Hematopoietic multipotent progenitor cell treated with erythropoietin and hydrocortisone succinate and interleukin-3 and kit ligand, for 15 days (in vitro differentiated cells): ENCODE results near the gene PPM1E.
"Not testable (repeated sequence)": the region's sequence is repeated elsewhere in the genome, so short reads cannot be mapped to it uniquely, and the experiment has no call there.

Source experiments
- DNase-seq: peaks from one replicate; pipeline ENCODE4 v3.0.0-alpha.2; 2015; ENCODE audit warnings: low spot score

PPM1E gene

DNA sequence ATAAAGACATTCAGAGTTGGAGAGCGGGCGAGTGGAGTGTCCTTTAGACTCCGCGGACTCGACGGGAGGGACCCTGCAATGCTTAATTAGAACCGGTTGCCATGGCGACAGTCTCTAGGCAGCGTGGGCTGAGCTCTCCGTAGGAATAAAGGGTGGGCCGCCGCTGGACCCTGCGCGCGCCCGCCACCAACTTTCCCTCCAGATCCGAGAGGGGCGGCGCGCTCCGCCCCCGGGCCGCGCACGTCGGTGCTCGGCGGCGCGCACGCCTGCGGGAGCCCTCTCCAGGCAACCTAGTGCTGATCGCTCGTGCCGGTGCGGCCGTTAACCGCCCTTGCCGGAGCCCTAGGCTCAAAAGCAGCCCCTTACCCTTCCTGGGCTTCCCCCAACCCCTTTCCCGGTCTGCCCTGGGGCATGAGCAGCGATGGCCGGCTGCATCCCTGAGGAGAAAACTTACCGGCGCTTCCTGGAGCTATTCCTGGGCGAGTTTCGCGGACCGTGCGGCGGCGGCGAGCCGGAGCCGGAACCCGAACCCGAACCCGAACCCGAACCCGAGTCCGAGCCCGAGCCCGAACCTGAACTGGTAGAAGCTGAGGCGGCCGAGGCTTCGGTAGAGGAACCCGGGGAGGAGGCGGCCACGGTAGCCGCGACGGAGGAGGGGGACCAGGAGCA, at the start of gene PPM1E:
TSS of gene PPM1E (plus strand) at position 278 of the 669 bp plus-strand sequence.
- no peak for DNase-seq

DNA sequence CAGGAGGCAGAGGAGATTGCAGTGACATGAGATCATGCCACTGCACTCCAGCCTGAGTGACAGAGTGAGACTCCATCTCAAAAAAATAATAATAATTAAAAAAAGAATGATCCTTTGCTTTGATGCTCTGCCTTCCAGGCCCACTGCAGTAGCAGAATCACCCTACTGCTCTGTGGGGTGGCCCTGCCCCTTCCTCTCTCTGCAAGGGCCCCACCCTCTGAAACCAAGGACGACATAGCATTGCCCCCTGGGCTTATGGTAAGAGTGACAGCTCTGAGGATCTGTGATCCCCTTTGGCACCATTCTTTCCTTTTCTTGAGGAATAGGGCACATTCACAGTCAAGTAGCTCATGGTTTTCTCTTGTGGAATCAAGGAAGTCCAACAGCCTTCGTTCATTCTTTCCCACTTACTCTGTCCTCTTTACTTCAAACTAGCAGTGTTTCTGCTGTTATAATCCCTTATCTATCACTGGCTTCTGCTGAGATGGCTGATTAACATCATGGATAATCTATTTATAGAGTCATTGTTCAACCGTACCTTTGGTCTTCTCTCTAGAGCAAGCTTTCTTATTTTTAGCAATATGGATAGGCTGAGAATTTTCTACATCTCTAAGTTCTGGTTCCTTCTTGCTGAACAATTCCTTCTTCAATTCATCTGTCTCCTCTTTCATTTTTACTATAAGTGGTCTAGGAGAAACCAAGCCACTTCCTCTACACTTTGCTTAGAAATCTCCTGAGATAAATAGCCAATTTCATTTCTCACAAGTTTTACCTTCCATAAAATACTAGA, 49.1 kb upstream of the PPM1E start:
- no peak for DNase-seq

DNA sequence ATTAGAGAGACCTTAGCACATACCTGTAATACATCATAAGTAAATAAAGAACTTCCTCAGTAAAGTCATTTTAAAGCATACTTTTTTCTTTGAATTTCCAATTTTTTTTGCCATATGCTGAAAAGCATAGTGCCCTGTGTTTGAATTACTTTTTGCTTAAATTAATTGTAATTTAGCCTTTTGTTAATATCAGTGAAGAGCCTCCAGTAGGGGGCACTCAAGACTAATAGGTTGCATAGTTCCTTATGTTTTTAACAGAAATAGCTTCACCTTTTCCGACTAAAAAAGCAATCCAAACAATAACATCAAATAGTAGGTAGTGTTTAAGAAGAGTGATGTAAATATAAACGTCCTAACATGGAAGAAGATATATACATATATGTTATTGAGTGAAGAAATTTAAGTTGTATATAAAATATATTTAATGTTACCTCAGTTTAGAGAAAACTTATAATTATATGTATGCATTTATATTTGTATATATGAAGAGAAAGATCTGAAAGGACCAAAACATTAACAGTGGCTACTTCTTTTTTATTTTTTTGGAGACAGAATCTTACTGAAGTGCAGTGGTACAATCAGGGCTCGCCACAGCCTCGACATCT, 44.6 kb upstream of the PPM1E start:
- DNase-seq: peak; percentile 69

DNA sequence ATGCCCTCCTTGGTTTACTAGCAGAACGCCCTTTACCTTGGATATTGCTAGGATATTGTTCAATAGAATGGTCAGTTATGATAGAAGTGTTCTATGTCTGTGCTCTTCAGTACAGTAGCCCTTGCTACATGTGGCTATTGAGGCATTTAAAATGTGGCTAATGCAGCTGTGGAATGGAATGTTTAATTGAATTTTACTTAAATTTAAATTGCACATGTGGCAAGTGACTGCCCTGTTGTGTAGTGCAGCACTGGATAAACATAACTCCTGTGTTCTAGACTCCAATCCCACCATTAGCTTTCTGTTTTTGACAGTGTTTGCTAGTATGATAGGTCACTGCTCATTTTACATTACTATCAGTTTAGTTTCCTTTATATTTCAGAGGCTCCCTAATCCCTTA, 33.4 kb upstream of the PPM1E start:
- no peak for DNase-seq

DNA sequence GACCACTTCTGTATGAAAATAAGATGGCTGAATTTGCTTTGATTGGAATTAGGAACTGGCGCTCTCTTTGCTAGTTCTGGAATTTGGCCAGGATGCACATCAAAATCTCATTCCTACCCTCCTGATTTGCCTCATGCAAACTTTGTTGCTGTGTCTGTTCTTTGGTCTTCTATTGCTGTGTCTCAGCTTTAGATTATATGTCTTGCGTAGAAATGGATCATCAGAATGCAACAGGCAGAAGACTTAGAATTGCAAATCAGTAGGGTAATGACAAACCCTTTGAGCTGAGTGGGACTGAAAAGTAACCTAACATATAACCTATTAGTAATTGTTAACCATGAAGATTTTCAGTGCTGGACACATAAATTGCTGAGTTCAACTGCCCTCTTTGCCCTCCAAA, 33.0 kb upstream of the PPM1E start:
- no peak for DNase-seq

DNA sequence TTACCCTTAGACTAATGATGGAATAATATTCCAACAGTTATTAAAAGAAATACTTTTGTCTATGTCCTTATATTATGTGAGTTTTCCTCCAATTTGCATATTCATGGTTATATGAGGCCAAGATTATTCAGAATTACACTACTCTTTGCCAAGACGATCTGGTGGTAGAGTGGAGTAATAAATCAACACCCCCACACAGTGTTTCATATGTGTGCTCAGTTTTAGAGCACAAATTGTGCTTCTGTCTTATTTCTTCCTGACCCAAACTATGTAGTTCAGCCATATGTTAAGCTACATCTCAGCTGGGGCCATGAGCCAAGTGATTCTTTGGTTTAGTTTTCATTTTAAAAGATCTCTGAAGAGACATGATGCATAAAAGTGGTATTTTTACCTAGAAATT, 26.9 kb upstream of the PPM1E start:
- DNase-seq: no peak

DNA sequence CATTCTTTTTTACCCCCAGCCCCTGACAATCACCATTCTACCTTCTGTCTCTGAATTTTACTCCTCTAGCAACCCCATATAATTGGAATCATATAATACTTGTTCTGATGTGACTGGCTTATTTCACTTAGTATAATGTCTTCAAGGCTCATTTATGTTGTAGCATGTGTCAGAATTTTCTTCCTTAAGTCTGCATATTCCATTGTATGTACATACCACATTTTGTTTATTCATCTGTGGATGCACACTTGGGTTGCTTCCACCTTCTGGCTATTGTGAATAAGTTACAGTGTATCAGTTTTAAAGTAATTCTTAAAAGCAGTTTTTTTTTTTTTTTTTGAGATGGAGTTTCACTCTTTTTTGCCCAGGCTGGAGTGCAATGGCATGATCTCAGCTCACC, 24.7 kb upstream of the PPM1E start:
- no peak for DNase-seq

DNA sequence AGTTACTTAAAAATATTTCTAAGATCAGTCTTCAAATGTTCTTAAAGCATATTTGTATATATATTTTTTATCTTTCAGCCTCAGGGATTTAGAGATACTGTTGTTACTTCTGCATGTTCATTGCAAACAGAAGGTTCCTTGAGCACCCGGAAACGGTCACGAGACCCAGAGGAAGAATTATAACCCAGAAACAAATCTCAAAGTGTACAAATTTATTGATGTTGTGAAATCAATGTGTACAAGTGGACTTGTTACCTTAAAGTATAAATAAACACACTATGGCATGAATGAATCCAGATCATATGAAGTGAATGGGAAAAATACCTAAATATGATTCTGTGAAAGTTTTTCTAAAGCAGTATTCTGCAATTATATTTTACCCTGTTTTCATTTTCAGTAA, 21.6 kb upstream of the PPM1E start:
- DNase-seq: no peak

DNA sequence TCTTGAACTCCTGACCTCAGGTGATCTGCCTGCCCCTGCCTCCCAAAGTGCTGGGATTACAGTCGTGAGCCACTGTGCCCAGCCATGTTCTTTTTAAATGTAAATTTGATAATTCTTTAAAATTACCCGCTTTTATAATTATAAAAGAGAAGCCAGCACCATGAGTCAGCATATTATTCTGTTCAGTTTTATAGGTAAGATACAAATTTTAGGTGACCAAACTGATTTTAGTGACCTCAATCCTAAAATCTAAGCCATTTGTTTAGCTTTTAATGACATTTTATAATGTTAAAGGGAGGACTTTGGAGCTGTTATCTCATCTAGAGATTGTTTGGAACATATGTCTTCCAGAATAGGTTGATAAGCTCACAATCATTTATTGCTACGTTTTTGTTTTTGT, 20.8 kb upstream of the PPM1E start:
- no peak for DNase-seq

DNA sequence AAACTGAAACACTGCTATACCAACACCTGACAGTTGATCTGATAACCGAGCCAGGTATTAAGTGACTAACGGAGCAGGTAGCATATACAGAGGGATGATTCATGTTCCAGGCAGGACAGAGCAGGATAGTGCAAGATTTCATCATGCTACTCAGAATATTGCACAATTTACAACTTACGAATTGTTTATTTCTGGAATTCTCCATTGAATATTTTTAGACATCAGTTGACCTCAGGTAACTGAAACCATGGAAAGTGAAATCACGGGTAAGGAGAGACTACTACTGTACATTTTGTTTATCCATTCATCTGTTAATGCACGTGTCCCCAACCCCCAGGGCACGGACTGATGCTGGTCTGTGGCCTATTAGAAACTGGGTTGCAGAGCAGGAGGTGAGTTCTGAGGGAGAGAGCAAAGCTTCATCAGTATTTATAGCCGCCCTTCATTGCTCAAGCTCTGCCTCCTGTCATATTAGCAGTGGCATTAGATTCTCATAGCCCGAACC, 14.5 kb upstream of the PPM1E start:
- no peak for DNase-seq

DNA sequence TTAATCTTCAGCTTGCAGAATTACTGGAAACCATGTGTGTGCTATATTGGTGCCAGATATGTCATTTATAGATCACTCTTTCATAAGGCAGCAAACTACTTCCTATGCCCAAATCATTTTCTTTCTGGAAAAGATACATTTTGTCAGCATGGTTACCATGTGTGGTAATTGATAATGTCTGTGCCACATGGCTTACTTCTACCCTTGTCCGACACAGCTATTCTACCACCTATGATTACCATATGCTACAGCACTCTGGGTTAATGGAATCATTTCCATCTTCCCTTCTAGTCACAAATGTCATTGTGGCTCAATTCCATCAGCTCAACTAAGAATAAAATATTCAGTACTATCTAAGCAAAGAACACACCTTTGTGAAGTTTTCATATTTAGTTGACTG, 8.0 kb upstream of the PPM1E start:
- DNase-seq: no peak

DNA sequence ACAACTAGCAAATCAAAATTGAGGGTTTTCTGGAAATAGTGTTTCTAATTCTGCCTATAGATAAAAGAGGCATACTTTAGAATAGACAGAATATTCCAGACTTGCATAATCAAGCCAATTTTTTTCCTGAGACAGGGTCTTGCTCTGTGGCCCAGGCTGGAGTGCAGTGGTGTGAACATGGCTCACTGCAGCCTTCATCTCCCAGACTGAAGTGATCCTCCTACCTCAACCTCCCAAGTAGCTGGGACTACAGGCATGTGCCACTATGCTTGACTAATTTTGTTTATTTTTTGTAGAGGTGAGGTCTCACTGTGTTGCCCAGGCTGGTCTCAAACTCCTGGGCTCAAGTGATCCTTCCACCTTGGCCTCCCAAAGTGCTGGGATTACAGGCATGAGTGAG, 6.0 kb upstream of the PPM1E start:
- DNase-seq: not testable (repeated sequence)

DNA sequence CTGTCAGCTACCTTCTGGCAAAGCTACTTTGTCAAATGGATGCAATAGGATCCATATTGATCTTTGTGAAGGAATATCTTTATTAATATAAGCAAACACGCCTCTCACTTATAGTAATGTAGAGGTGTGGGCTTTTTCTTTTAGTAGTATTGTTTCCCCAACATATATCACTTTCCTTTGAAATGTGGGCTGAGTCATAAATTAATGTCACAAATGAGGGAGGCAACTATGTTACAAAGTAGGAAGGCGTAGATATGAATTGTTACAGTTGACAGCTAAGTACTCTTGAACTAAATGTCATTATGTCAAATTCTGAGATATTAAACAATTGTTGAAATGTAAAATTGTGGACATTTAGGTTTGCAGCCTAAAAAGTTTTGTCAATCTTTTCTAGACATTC, 2.6 kb upstream of the PPM1E start:
- no peak for DNase-seq

DNA sequence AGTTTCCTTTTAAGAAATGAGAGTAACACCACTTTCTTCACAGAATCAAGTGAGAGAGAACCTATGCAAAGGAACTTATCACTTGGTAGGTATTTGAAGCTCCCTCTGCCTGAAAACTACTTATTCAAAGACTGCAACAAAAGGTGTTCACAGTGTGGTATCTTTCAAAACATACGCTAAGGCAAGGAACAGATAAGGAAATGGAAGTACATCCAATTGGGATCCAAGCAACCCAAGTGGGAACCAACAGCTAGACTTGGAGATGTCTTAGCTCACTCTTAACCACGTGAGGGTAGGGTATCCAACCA, 431 bp upstream of the PPM1E start:
- DNase-seq: no peak

DNA sequence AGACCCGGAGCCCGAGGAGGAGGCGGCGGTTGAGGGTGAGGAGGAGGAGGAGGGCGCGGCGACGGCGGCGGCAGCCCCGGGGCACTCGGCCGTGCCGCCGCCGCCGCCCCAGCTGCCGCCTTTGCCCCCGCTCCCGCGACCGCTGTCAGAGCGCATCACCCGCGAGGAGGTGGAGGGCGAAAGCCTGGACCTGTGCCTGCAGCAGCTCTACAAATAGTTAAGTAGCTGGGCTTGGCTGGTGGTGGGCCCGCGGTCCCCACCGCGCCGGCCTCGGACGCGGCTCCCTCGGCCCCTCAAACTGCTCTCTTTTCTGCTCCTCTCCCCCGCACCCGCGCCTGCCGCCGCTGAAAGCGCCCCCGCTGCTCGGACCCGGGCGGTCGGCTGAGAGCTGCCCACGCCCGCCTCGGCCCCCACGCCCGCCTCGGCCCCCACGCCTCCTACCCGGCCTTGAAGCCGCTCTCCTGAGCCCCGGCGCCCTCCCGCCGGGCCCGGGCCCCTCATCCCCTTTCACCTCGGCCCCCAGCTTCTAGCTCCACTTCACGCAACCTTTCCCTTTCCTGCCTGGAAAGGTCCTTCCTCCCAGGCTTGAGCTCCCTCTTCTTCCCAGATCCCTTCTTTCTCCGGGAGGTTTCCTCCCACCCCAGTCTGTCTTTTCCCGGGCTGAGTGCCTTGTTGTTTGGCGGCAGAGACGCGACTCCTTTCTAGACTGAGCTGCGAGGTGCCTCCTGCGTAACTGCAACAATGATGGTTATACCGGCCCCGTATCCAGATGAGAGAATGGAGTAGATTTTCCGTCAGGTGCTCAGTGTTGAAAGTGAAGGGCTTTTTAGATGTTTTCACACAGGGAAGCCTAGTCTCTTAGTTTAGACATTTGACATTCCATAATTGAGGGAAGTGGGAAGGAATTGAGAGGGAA, 850 bp downstream of the PPM1E start:
- DNase-seq: no peak

DNA sequence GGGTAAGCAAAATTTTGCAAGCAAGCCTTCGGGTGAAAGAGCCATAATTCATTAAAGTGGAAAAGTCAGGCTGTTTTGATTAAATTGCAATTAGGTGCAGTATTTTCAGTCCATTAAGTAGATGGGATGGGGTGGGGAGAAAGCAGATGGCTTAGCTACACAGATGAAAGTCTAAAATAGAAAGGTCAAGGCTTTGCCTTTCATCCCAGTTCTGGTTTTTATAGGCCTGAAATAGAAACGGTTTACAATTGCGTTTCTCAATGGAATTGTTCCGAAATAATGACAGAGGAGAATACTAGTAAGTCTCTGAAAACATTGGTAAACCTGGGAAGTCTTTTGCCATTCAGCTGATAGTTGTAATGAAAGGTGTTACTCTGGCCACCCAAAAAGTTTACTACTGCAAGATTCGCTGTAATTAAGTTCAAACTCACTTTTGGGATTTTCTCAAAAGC, 1.5 kb downstream of the PPM1E start:
- DNase-seq: no peak

DNA sequence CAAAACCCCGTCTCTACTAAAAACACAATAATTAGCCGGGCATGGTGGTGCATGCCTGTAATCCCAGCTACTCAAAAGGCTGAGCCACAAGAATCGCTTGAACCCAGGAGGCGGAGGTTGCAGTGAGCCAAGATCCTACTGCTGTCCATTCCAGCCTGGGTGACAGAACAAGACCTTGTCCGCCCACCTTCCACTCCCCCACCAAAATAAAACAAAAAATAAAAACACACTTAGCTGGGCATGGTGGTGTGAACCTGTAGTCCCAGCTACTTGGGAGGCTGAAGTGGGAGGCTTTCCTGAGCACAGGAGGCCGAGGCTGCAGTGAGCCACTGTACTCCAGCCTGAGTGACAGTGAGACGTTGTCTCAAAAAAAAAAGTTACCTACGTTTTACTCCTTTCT, 3.2 kb downstream of the PPM1E start:
- DNase-seq: no peak

DNA sequence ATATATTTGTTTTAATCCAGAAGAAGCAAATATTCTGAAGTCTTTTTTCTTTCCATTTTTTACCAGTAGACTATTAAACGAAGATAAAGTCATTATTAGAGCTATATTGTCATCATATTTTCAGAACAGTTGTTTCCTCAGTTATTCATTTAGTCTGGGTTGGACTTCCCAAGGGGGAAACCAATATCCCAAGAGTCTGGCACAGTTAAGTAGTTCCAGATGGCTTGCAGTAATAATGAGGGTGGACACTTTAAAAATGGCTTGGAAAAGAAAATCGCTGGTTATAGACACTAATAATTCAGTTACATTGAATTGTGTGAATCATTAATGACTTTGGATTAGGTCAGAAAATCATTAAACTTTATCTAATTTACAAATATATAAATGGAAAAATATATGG, 3.9 kb downstream of the PPM1E start:
- DNase-seq: no peak

DNA sequence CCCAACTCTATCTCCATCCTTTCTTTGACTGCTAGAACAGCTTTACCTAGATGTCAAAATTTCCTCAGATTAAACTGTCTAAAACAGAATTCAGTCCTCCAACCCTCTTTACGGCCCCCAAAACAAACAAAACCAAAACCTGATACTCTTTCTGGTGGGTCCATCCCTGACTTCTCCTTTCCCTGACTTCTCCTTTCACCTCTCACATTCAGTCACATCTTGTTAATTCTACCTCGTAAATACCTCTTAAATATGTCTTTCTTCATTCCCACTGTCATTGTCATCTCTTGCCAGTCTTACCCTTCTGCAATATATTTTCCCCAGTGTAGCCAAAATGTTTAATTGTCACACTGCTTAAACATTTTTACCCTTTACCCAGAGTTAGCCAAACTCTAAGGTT, 4.6 kb downstream of the PPM1E start:
- no peak for DNase-seq

DNA sequence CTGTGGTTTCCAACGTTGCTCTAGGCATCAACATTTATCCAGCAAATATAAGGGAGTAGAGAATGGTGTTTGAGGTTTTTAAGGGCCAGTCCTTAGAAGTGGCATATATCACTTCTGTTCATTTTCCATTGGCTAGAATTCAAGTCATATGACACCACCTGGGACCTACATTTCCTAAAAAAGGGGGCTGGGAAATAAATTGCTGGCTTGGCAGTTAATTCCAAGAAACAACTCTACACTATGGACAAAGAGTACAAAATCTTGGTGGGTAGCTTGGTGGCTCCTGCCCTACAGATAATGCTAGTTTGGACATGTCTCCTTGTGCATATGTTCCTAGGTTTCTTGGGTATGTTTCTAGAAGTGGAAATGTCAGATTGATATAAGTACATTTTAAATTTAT, 7.6 kb downstream of the PPM1E start:
- no peak for DNase-seq

DNA sequence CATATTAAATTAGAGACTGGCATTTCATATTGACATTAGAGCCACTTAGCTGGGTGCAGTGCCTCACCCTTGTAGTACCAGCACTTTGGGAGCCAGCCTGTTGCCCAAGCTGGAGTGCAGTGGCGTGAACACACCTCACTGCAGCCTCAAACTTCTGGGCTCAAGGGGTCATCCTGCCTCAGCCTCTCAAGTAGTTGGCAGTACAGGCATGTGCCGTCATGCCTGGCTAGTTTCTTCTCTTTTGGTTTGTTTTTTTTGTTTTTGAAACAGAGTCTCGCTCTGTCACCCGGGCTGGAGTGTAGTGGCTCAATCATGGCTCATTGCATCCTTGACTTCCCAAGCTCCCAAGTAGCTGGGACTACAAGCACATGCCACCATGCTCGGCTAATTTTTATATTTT, 8.7 kb downstream of the PPM1E start:
- no peak for DNase-seq

DNA sequence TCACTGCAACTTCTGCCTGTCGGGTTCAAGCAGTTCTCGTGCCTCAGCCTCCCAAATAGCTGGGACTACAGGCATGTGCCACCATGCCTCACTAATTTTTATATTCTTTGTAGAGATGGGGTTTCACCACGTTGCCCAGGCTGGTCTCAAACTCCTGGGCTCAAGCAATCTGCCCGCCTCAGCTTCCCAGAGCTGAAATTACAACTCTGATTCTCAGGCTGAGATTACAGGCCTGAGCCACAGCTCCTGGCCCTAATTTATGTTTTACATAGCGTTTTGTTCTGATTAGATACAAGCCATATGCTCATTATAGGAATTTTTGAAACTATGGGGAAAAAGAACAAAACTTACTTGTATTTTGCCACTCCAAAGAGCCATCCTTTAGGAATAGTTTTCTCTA, 22.8 kb downstream of the PPM1E start:
- DNase-seq: not testable (repeated sequence)
